A549 (cell line): ENCODE measurements around the gene HS3ST4. TPM values are rescaled to one million over a fixed set of nuclear protein-coding genes. Genes with fewer than 3 reads are reported as not detected.

ENCODE experiments used
- ATAC-seq, 2 experiments: fragments of 200-7000 bp in 1 of 2; fragments of >200 bp in 1 of 2; cut with Nextera tagmentation in 1 of 2; cut with Tn5 transposase in 1 of 2; 3 replicates each; pipeline versions ENCODE4 v1.8.0 to v1.9.1; 2018 to 2020; ENCODE audit warnings: mild to moderate bottlenecking in 1 of 2, moderate library complexity in 1 of 2
- CTCF ChIA-PET: fragments of 300-600 bp; sonication (Branson Sonifier 250); formaldehyde crosslinking; extraction: SDS; loops from one replicate; lab custom pipeline; 2021; ENCODE audit warnings: antibody characterized with exemption, inconsistent platforms; lab: Yijun Ruan, JAX
- POLR2A ChIA-PET: fragments of 350-600 bp; formaldehyde crosslinking; extraction: SDS; loops from one replicate; lab custom pipeline; 2021; ENCODE audit warnings: antibody characterized with exemption, inconsistent platforms; lab: Yijun Ruan, JAX
- DNase-seq, 2 experiments: peaks; one replicate each; pipeline versions ENCODE4 v3.0.0 to v3.0.0-alpha.2; 2011 to 2016; ENCODE audit warnings: low read depth in 1 of 2, low spot score in 1 of 2
- FAIRE-seq: peaks from 2 replicates; lab custom pipeline; 2011; peaks lifted over from hg19 to GRCh38; lab: Jason Lieb, UNC
- H3K27ac ChIP-seq, 2 experiments: fragments of >200 bp; sonication (Bioruptor Twin); formaldehyde crosslinking; 3 replicates each; pipeline ENCODE4 v1.5.1; 2016 to 2017
- H3K4me1 ChIP-seq: fragments of >200 bp; sonication (Bioruptor Twin); formaldehyde crosslinking; 3 replicates; pipeline ENCODE4 v1.6.1; 2016
- H3K4me2 ChIP-seq: fragments of >200 bp; sonication (Bioruptor Twin); formaldehyde crosslinking; 3 replicates; pipeline ENCODE4 v1.6.1; 2016
- H3K4me3 ChIP-seq: fragments of >200 bp; sonication (Bioruptor Twin); formaldehyde crosslinking; 3 replicates; pipeline ENCODE4 v1.5.1; 2016
- H3K9me3 ChIP-seq: fragments of >200 bp; sonication (Bioruptor Twin); formaldehyde crosslinking; 3 replicates; pipeline ENCODE4 v1.6.1; 2016
- ATOH8 ChIP-seq: fragments of 250-450 bp; sonication (Bioruptor Pico); IDR thresholded peaks from 2 replicates; pipeline ENCODE4 v1.5.0; 2020; ENCODE audit warnings: low read depth, mild to moderate bottlenecking, moderate library complexity
- BCL3 ChIP-seq: fragments of >200 bp; sonication (Bioruptor Twin); formaldehyde crosslinking; IDR thresholded peaks from 3 replicates; pipeline ENCODE4 v1.6.1; 2016
- CBX2 ChIP-seq: fragments of 200-600 bp; sonication (generic); IDR thresholded peaks from 2 replicates; pipeline ENCODE4 v1.6.1; 2016; ENCODE audit warnings: low read depth, mild to moderate bottlenecking, borderline replicate concordance
- CBX8 ChIP-seq: fragments of 200-600 bp; sonication (generic); IDR thresholded peaks from 2 replicates; pipeline ENCODE4 v1.6.1; 2016
- CTCF ChIP-seq: fragments of >200 bp; sonication (Bioruptor Twin); formaldehyde crosslinking; IDR thresholded peaks from 3 replicates; pipeline ENCODE4 v1.5.1; 2016
- EHF ChIP-seq: fragments of 250-450 bp; sonication (Bioruptor Pico); IDR thresholded peaks from 2 replicates; pipeline ENCODE4 v1.5.0; 2020; ENCODE audit warnings: mild to moderate bottlenecking
- HMGXB4 ChIP-seq: fragments of 250-450 bp; sonication (Bioruptor Pico); IDR thresholded peaks from 2 replicates; pipeline ENCODE4 v1.5.0; 2021; ENCODE audit warnings: mild to moderate bottlenecking, moderate library complexity, borderline replicate concordance
- KDM5A ChIP-seq: fragments of 200-600 bp; sonication (generic); IDR thresholded peaks from 2 replicates; pipeline ENCODE4 v1.6.1; 2016; ENCODE audit warnings: antibody characterized with exemption, mild to moderate bottlenecking
- MYC ChIP-seq: IDR thresholded peaks from 2 replicates; pipeline ENCODE4 v1.6.1; 2012; ENCODE audit warnings: mild to moderate bottlenecking, inconsistent platforms, low read length, improper control_type of control experiment, borderline replicate concordance
- NFE2L2 ChIP-seq: fragments of 150-350 bp; conservative IDR thresholded peaks from 2 replicates; pipeline ENCODE4 v1.6.1; 2014; ENCODE audit warnings: low read length
- NR3C1 ChIP-seq: fragments of >200 bp; sonication (Bioruptor Twin); formaldehyde crosslinking; IDR thresholded peaks from 3 replicates; pipeline ENCODE4 v1.6.1; 2017
- RAD21 ChIP-seq, 2 experiments: fragments of >200 bp in 1 of 2; sonication (Bioruptor Twin) in 1 of 2; formaldehyde crosslinking in 1 of 2; IDR thresholded peaks in 1 of 2; conservative IDR thresholded peaks in 1 of 2; 2 replicates in 1 of 2; 3 replicates in 1 of 2; pipeline ENCODE4 v1.6.1; 2012 to 2018; ENCODE audit warnings: inconsistent platforms in 1 of 2
- RARB ChIP-seq: fragments of 250-450 bp; sonication (Bioruptor Pico); IDR thresholded peaks from 2 replicates; pipeline ENCODE4 v1.8.0; 2021; ENCODE audit warnings: mild to moderate bottlenecking, moderate library complexity
- SMC3 ChIP-seq: fragments of >200 bp; sonication (Bioruptor Twin); formaldehyde crosslinking; IDR thresholded peaks from 3 replicates; pipeline ENCODE4 v1.6.1; 2018; ENCODE audit warnings: inconsistent platforms
- ZC3H11A ChIP-seq: fragments of 450-650 bp; IDR thresholded peaks from 2 replicates; pipeline ENCODE4 v1.6.1; 2014; ENCODE audit warnings: antibody characterized with exemption, mild to moderate bottlenecking
- ZFP36 ChIP-seq: fragments of 450-650 bp; IDR thresholded peaks from 2 replicates; pipeline ENCODE4 v1.6.1; 2014; ENCODE audit warnings: borderline replicate concordance; ENCODE audit not compliant: partially characterized antibody
- WGBS: methylation state at CpG from one replicate; pipeline ENCODE4 v1.1.6; 2017; ENCODE audit errors: missing lambda C conversion rate; 5-methylcytosine and 5-hydroxymethylcytosine counted together
- polyA plus RNA-seq, 4 experiments: library from polyadenylated mRNA; depleted of rRNA in 3 of 4; stranded (reverse); fragments of >200 nt; fragmentation: RNase III in 1 of 4; extraction: RNeasy Plus Mini Kit Qiagen cat#74134 plus additional on column Dnase treatment in 1 of 4; gene quantifications; 2 replicates in 3 of 4; 3 replicates in 1 of 4; pipeline ENCODE4 v1.2.3, GENCODE V29; 2011 to 2017

The HS3ST4 gene
- polyA plus RNA-seq, 2 of the 4 experiments (the other 2 are of a cell fraction), result not detected

- H3K4me3 ChIP-seq, result no peak overlapping the region
- H3K27ac ChIP-seq, result no peak overlapping the region
- no peaks in the 10 kb centered on the region for H3K9me3 ChIP-seq
- H3K4me1 ChIP-seq, result no peaks in the 10 kb centered on the region
- TF ChIP-seq RARB (no peak), KDM5A (no peak), RAD21 (conservative IDR thresholded peaks at IDR 0.05 in 1 of 2, IDR thresholded peaks at IDR 0.05 in 1 of 2) (peak; percentile 63 to 71; a peak in 4 of 5 replicates), CTCF (peak; percentile 66), SMC3 (peak; percentile 44), ATOH8 (no peak)
- ATAC-seq (peak in 1 of 2 experiments; percentile 75; a peak in 4 of 6 replicates), DNase-seq (peak; percentile 19 to 48), FAIRE-seq (peak; percentile 13)
- 6% methylated on average over 6 of the region's 6 CpGs for WGBS
- ChIA-PET CTCF (interaction anchor here (1.0 to 2.5 kb wide), 6 partner anchors 10 to 1272 kb away, joined by 3 to 10 read pairs (median 5); no protein-coding TSS in a partner anchor), POLR2A (no interaction called here)
- H3K4me2 ChIP-seq, result peak overlapping the region; percentile 54; the same call in 2 of the 3 replicates
These were observed 147.0 kb downstream of the HS3ST4 start for GRCh38 chr16:25838724-25839186.

GRCh38 chr16:25841761-25842160, 150.0 kb downstream of the HS3ST4 start:
- POLR2A ChIA-PET, result no interaction called here
- H3K4me2 ChIP-seq, result no peak overlapping the region
- no peaks in the 10 kb centered on the region for H3K9me3 ChIP-seq
- no peaks in the 10 kb centered on the region for H3K4me1 ChIP-seq
- no peak for DNase-seq
- no peak for FAIRE-seq
- H3K4me3 ChIP-seq, result no peak overlapping the region
- no peak for ATAC-seq
- TF ChIP-seq CBX8 (no peak), BCL3 (no peak), NFE2L2 (no peak), CBX2 (no peak), MYC (no peak)
- WGBS, result 35% methylated on average over 3 of the region's 3 CpGs
- CTCF ChIA-PET, result interaction anchor here (1.9 kb wide), 1 partner anchor 728 kb away, joined by 4 read pairs; no protein-coding TSS in a partner anchor
- H3K27ac ChIP-seq, result no peak overlapping the region

- no peaks in the 10 kb centered on the region for H3K9me3 ChIP-seq
- no peak overlapping the region for H3K4me3 ChIP-seq
- H3K4me1 ChIP-seq, result no peaks in the 10 kb centered on the region
- DNase-seq (no peak), ATAC-seq (no peak), FAIRE-seq (no peak)
- ChIA-PET POLR2A (no interaction called here), CTCF (no interaction called here)
- H3K27ac ChIP-seq, result no peak overlapping the region
- no peak overlapping the region for H3K4me2 ChIP-seq
- no peak for TF ChIP-seq EHF (CRISPR knock-in tag)
- TF ChIP-seq ZC3H11A, result no peak
- no peak for TF ChIP-seq HMGXB4
- no peak for TF ChIP-seq ZFP36
- TF ChIP-seq NR3C1, result no peak
- WGBS, result 13% methylated on average over 3 of the region's 3 CpGs
These were observed 154.1 kb downstream of the HS3ST4 start for GRCh38 chr16:25845901-25846300.
